ENCODE measurements around the gene TSSC4.

The TSSC4 gene

DNA sequence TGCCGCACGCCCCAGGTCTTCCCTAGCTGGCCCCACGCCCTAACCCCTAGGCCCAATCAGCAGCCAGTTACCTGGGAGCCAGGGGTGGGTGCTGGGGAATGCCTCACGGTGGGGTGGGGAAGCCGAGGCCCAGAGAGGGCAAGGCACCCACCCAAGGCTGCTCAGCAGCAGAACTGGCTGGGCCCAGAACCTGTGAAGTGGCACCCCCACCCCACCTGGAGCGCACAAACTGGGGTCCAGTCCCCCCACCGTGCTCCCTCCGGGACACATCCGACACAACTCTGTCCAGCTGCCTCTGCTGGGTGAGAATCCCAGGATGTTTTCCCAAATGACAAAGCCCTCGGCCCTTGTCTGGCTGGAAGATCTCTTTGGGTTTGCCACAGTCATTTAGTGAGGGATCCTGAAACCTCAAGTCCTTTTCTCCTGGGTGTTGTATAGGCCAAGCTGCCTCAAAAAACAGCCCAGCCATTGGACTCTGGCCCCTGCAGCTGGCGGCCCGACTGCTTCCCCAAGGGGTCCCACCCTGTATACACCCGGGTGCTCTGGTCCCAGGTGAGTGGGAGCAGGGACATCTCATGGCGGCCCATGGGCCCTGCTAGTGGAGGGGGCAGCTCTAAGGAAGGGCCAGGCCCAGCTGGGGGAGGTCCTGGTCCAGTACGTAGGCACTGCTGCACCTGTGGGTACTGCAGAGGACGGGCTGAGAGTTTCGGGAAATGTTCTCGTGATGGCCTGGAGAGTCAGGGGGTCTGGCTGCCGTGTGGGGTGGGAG lies 20.9 kb downstream of the TSSC4 start:
- TF ChIP-seq Cebpa-rat (IDR thresholded peaks at IDR 0.05), result no peak
- H3K4me2 ChIP-seq, result no peak overlapping the region
- no peaks in the 10 kb centered on the region for H3K36me3 ChIP-seq
- H4K20me1 ChIP-seq, result no peaks in the 10 kb centered on the region
- no peaks in the 10 kb centered on the region for H3K9me3 ChIP-seq
- 0 out of 2 replicates have a peak, but pooled peaks cover 3% of the 10 kb centered on the region for H3K27me3 ChIP-seq
- H3K27ac ChIP-seq, result no peak overlapping the region
- H3K9ac ChIP-seq, result no peak overlapping the region
- peaks cover 51% of the 10 kb centered on the region for H3K4me1 ChIP-seq
- H3K4me3 ChIP-seq, result no peak overlapping the region

DNA sequence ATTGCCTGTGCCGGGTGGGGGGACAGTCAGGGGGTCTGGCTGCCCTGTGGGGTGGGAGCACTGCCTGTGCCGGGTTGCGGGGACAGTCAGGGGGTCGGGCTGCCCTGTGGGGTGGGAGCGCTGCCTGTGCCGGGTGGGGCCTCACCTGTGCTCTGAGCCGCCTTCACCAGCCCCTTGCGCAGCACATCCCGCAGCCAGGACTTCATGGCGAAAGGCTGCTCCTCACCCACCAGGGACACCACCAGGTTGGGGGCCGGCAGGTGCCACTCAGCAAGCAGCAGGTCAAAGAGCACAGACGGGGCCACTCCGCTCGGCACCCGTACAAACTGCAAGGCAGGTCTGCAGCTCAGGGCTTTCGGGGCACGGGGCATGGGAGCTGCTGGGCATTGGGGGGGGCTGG lies 21.4 kb downstream of the TSSC4 start:
- Histone ChIP-seq H3K27me3 (0 out of 2 replicates have a peak, but pooled peaks cover 3% of the 10 kb centered on the region), H3K4me2 (no peak overlapping the region), H3K4me1 (peaks cover 45% of the 10 kb centered on the region), H3K36me3 (no peaks in the 10 kb centered on the region), H4K20me1 (no peaks in the 10 kb centered on the region), H3K4me3 (no peak overlapping the region), H3K9ac (no peak overlapping the region), H3K27ac (no peak overlapping the region), H3K9me3 (no peaks in the 10 kb centered on the region)
- no peak for TF ChIP-seq Cebpa-rat (IDR thresholded peaks at IDR 0.05)

DNA sequence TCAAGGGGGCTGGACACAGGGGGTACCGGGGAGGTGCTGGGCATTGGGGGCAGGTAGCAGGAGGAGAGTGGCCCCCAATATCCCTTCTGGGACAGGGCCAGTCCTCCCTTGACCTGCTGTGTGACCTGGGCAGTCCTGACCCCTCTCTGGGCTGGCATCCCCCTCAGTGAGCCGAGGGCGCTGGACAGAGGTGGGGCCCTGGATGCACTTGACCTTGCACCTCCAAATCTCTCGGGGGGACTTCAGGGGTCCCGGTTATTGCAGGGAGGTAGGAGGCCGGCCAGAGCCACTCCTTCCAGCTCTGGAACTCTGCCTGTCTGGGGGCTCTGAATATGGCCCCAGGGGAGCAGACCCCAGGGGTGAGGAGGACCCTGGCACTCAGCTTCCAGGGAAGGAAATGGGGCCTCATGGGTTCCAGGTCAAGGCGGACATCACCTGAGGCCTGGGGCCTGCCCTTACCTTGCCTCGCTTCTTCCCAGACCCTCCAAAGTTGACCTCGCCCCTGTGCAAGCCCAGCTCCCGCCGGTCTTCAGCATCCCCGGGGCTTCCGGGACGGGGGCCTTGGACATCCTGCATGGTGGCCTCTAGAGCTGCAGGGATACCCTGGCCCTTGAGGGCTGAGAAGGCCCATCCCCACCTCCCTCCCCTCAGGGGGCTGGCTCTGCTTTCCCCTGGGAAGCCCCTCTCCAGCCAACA lies 22.1 kb downstream of the TSSC4 start:
- peaks cover 40% of the 10 kb centered on the region for H3K4me1 ChIP-seq
- H3K36me3 ChIP-seq, result no peaks in the 10 kb centered on the region
- no peak overlapping the region for H3K4me3 ChIP-seq
- H3K27me3 ChIP-seq, result 0 out of 2 replicates have a peak, but pooled peaks cover 3% of the 10 kb centered on the region
- peak overlapping the region; percentile 34; the same call in 1 of the 2 replicates for H3K4me2 ChIP-seq
- no peak for TF ChIP-seq Cebpa-rat (IDR thresholded peaks at IDR 0.05)
- H3K27ac ChIP-seq, result no peak overlapping the region
- H3K9ac ChIP-seq, result no peak overlapping the region
- no peaks in the 10 kb centered on the region for H3K9me3 ChIP-seq
- no peaks in the 10 kb centered on the region for H4K20me1 ChIP-seq

DNA sequence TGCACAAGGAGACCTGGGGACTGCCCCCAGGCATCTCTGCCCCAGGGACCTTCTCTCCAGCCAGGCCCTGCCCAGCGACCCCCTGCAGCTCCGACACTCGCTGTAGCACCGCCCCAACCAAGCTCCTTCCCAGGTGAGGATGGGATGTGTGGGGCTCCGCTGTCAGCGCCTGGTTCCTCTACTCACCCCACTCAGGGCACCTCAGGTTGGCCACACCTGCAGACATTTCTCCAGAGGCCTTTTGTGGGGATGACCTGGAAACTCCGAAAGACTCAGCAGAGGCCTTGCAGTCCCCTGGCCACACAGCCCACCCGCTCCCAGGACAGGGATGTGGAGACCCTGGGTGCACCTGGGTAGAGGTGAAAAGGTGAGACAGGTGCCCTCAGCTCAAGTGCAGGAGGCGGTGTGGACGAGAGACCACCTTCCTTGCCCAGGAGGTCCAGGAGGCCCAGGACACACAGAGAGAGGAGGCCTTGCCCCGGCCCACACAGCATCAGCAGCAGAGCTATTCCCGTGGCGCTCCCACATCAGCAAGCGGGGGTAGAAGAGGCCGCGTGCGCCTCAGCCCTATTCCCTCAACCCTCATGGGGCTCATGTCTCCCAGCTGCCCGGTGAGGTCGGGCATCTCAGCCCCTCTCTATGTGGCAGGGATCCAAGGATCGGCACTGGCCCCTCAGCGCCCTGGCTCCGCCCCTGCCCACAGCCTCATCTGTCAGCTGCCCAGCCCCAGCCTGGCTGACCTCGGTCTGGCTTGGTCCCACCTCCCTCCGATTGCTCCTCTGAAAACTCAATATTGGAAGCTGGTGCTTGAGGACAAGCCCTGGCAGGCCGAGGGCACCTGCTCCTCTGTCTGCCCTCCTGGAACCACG lies 22.8 kb downstream of the TSSC4 start:
- peaks cover 32% of the 10 kb centered on the region for H3K4me1 ChIP-seq
- H3K4me3 ChIP-seq, result no peak overlapping the region
- H3K36me3 ChIP-seq, result no peaks in the 10 kb centered on the region
- no peak overlapping the region for H3K27ac ChIP-seq
- no peaks in the 10 kb centered on the region for H4K20me1 ChIP-seq
- H3K27me3 ChIP-seq, result 0 out of 2 replicates have a peak, but pooled peaks cover 3% of the 10 kb centered on the region
- H3K9me3 ChIP-seq, result no peaks in the 10 kb centered on the region
- no peak overlapping the region for H3K9ac ChIP-seq
- no peak for TF ChIP-seq Cebpa-rat (IDR thresholded peaks at IDR 0.05)
- peak overlapping the region; percentile 34 for H3K4me2 ChIP-seq

DNA sequence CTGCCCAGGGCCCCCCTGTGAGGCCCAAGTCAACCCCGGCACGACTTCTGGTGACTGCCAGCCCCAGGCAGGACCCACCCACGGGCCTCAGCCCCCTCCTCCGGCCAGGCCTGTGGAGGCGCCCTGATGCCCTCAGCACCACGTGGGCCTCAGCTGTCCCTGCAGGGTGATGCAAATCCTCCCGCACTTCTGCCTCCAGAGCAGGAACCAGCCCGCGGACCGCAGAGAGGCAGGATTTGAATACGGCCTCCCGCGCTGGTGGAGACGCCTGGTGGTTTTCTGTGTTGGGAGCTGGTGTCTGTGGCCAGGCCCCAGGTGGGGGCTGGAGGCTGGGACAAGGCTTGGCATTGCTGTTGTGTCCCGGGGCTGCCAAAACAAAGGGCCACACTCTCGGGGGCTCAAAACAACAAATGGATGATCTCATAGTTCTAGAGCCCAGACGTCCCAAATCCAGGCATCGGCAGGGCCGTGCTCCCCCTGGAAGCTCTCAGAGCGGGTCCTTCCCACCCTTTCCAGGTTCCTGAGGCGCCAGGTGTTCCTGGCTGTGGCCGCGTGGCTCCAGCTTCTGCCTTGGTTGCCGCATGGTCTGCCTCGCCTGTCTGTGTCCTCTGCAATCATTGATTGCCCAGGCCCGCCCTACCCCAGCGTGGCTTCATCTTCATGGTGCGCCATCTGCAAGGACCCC lies 24.4 kb downstream of the TSSC4 start:
- Histone ChIP-seq H3K9me3 (no peaks in the 10 kb centered on the region), H3K36me3 (no peaks in the 10 kb centered on the region), H3K4me1 (peaks cover 24% of the 10 kb centered on the region), H3K4me2 (no peak overlapping the region), H3K4me3 (no peak overlapping the region), H3K27ac (no peak overlapping the region), H4K20me1 (no peaks in the 10 kb centered on the region), H3K27me3 (0 out of 2 replicates have a peak, but pooled peaks cover 3% of the 10 kb centered on the region), H3K9ac (no peak overlapping the region)
- no peak for TF ChIP-seq Cebpa-rat (IDR thresholded peaks at IDR 0.05)

DNA sequence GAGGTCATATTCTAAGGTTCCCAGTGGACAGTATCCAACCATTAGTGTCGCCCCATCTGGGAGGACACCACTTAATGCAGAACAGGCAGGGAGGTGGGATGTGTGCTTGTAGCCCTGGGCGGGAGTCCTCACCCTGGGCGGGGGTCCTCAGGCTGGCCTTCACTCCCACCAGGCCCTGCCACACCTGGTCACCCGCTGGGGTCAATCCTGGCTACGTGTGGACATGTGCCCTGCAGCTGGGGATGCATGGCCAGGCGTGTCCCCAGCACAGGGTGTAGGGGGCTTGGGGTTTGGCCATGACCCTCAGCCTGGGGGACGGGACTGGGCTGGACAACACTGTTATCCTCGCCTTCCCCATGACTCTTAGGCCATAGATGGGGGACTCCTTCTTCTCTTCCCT lies 25.0 kb downstream of the TSSC4 start:
- no peaks in the 10 kb centered on the region for H3K9me3 ChIP-seq
- H4K20me1 ChIP-seq, result no peaks in the 10 kb centered on the region
- no peaks in the 10 kb centered on the region for H3K36me3 ChIP-seq
- no peak for TF ChIP-seq Cebpa-rat (IDR thresholded peaks at IDR 0.05)
- H3K27me3 ChIP-seq, result 0 out of 2 replicates have a peak, but pooled peaks cover 3% of the 10 kb centered on the region
- H3K4me2 ChIP-seq, result no peak overlapping the region
- no peak overlapping the region for H3K27ac ChIP-seq
- H3K4me1 ChIP-seq, result peaks cover 19% of the 10 kb centered on the region
- H3K4me3 ChIP-seq, result no peak overlapping the region
- H3K9ac ChIP-seq, result no peak overlapping the region

DNA sequence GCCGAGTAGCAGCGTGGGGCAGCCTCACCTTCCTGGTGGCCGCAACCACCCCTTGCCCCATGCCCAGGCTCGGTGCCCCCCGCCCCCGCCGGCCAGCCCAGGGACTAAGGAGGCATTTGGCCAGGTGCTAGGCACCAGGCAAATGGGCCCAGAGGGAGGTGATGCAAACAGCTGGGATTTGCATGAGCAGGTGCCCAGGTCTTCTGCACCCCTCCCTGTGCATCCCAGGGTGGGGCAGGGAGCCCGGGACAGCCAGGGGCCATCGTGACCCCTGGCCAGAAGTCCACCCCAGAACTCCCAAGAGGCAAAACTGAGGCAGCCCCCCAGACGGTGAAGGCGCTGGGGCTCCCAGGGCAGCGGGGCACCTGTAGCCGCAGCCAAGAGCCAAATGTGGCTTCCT lies 25.7 kb downstream of the TSSC4 start:
- Histone ChIP-seq H3K4me1 (peaks cover 17% of the 10 kb centered on the region), H3K27me3 (0 out of 2 replicates have a peak, but pooled peaks cover 3% of the 10 kb centered on the region), H3K27ac (no peak overlapping the region), H3K9ac (no peak overlapping the region), H3K4me2 (no peak overlapping the region), H3K36me3 (no peaks in the 10 kb centered on the region), H4K20me1 (no peaks in the 10 kb centered on the region), H3K9me3 (no peaks in the 10 kb centered on the region), H3K4me3 (no peak overlapping the region)
- TF ChIP-seq Cebpa-rat (IDR thresholded peaks at IDR 0.05), result no peak

DNA sequence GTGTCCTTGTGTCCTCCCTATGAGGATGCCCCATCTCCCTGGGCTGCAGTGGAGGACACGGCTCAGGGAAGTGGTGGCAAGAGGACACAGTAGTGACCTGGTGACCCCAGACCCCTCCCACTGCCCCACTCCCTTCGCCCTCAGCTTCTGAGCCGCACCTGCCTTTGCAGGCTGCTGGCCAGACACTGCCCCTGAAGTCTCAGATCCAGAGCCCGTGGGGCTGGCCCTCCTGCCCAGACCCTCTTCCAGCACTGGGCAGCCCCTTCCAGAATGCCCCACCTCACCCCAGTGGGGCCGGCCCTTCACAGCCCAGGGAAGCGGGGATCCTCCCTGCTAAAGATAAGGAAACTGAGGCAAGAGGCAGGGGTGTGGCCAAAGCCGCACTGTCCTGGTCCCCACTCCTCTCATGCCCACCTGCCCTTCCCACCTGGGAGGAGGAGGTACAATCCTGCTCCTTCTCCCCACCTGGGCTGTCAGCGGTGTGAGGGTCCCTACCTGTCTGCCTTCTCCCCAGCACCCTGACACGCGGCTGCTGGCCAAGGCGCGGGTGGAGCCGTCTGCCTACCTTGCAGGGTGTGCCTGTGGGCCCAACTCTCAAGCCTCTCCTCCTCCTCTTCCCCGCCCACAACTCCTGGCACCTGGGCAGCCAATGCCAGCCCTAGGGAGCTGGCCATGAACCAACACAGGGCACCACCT lies 26.4 kb downstream of the TSSC4 start:
- Histone ChIP-seq H3K27ac (no peak overlapping the region), H4K20me1 (no peaks in the 10 kb centered on the region), H3K4me2 (no peak overlapping the region), H3K9me3 (no peaks in the 10 kb centered on the region), H3K36me3 (no peaks in the 10 kb centered on the region), H3K27me3 (0 out of 2 replicates have a peak, but pooled peaks cover 3% of the 10 kb centered on the region), H3K4me1 (peaks cover 19% of the 10 kb centered on the region), H3K9ac (no peak overlapping the region), H3K4me3 (no peak overlapping the region)
- TF ChIP-seq Cebpa-rat (IDR thresholded peaks at IDR 0.05), result no peak
